ENCODE results near the gene GALNS. TPM values are rescaled to one million over a fixed set of nuclear protein-coding genes. Genes with fewer than 3 reads are reported as not detected.

Gene GALNS
- total RNA-seq, 2 donors from 2014 or later, result 24.8 to 38.7 TPM

DNA sequence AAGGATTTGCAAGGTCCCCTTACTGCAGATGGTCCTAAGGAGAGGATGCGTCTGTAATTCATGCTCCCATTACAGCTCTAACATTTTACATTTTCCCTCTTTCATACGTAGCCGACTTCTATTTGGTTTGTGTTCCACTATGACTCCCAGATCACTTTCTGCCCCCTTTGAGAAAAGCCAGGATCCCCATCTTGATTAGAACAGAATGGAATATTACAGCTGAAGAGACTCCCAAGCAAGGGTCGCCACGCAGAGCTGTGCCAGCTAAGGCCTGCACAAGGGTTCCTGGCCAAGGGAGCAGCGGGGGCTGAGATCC is 56.5 kb downstream of the GALNS start:
- Histone ChIP-seq H3K4me3 (no peak overlapping the region), H3K27ac (no peak overlapping the region), H3K9me3 (no peaks in the 10 kb centered on the region), H3K36me3 (no peaks in the 10 kb centered on the region), H3K27me3 (replicated peaks; ENCODE audit: insufficient read depth) (no peaks in the 10 kb centered on the region), H3K4me1 (ENCODE audit: control insufficient read depth in 1 of 2, low read depth in 2 of 2) (peaks cover 0 to 22% of the 10 kb centered on the region in 2 donors)
- no peak for DNase-seq (ENCODE audit: low spot score)
- no peak for ATAC-seq (ENCODE audit: insufficient number of reproducible peaks, low FRiP score, low read depth)
- TF ChIP-seq, protein P1, sequence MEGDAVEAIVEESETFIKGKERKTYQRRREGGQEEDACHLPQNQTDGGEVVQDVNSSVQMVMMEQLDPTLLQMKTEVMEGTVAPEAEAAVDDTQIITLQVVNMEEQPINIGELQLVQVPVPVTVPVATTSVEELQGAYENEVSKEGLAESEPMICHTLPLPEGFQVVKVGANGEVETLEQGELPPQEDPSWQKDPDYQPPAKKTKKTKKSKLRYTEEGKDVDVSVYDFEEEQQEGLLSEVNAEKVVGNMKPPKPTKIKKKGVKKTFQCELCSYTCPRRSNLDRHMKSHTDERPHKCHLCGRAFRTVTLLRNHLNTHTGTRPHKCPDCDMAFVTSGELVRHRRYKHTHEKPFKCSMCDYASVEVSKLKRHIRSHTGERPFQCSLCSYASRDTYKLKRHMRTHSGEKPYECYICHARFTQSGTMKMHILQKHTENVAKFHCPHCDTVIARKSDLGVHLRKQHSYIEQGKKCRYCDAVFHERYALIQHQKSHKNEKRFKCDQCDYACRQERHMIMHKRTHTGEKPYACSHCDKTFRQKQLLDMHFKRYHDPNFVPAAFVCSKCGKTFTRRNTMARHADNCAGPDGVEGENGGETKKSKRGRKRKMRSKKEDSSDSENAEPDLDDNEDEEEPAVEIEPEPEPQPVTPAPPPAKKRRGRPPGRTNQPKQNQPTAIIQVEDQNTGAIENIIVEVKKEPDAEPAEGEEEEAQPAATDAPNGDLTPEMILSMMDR (IDR thresholded peaks at IDR 0.05), result no peak

DNA sequence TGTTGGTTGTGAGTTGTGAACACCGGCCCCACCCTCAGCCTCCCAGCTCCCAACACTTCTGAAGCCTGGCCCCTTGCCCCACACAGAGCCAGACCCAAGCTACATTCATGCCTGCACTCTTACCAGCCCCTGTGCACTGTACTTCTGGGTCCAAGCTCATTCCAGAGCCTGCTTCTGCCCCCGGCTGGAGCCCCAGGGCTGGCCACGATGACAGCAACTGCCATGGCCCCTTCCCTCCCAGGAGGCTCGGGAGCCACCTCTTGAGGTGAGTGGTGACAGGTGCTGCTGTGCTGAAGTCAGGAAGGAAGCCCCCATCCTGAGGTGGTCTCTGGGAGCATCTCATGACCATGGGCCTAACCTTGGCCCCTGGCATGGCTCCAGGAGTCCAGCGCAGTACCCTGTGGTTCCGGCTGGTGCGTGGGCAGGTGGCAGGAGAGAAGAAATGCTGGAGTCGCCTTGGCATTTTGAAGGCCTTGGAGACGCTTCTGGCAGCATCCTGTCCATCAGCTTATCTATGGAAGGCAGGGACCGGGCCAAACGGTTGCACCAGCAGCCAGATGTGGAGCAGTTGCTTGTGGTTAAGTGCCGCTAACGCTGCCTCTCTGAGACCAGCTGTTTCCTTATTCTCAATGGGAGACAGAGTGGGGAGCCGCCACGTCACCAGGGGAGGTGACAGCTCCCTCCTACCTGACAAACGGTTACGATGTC is 57.0 kb downstream of the GALNS start:
- H3K4me1 ChIP-seq (ENCODE audit: control insufficient read depth in 1 of 2, low read depth in 2 of 2), result peaks cover 0 to 21% of the 10 kb centered on the region in 2 donors
- H3K27ac ChIP-seq, result no peak overlapping the region
- H3K4me3 ChIP-seq, result no peak overlapping the region
- H3K27me3 ChIP-seq (replicated peaks; ENCODE audit: insufficient read depth), result no peaks in the 10 kb centered on the region
- DNase-seq (ENCODE audit: low spot score) (no peak), ATAC-seq (ENCODE audit: insufficient number of reproducible peaks, low FRiP score, low read depth) (no peak)
- TF ChIP-seq, protein P1 (IDR thresholded peaks at IDR 0.05), result no peak
- no peaks in the 10 kb centered on the region for H3K36me3 ChIP-seq
- no peaks in the 10 kb centered on the region for H3K9me3 ChIP-seq

DNA sequence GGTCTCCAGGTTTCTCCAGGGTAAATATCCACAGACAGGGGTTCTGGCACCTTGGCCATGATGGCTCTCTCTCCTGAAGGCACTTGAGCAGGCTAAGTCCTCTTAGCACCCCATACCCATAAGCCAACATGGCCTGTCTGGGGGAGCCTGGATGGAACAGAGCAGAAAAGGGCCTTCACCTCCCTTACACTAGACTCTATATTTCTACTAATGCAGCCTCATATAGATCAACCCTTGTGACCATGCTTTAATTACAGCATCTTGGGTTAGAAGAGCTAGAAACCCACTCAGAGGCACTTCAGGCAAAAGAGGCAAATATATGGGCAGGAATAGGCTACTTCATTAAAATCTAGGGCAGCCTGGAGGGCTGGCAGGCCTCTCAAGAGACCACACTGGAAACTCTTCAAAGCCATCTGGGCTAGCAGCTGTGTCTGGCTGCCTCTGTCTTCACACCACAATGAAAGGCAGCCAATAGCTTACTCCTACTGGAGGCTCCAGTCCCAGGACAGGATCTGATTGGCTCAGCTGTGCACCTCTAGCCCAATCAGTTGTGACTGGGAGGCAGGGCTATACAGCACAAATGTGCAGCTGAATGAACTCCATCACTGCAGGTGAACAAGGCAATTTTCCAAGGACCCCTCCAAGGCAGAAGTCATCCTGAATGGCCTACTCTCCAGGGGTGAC is 57.8 kb downstream of the GALNS start:
- H3K9me3 ChIP-seq, result no peaks in the 10 kb centered on the region
- no peaks in the 10 kb centered on the region for H3K27me3 ChIP-seq (replicated peaks; ENCODE audit: insufficient read depth)
- ATAC-seq (ENCODE audit: insufficient number of reproducible peaks, low FRiP score, low read depth) (no peak), DNase-seq (ENCODE audit: low spot score) (no peak)
- H3K27ac ChIP-seq, result no peak overlapping the region
- no peaks in the 10 kb centered on the region for H3K36me3 ChIP-seq
- TF ChIP-seq, protein P1 (IDR thresholded peaks at IDR 0.05), result no peak
- peaks cover 0 to 13% of the 10 kb centered on the region in 2 donors for H3K4me1 ChIP-seq (ENCODE audit: control insufficient read depth in 1 of 2, low read depth in 2 of 2)
- H3K4me3 ChIP-seq, result no peak overlapping the region

DNA sequence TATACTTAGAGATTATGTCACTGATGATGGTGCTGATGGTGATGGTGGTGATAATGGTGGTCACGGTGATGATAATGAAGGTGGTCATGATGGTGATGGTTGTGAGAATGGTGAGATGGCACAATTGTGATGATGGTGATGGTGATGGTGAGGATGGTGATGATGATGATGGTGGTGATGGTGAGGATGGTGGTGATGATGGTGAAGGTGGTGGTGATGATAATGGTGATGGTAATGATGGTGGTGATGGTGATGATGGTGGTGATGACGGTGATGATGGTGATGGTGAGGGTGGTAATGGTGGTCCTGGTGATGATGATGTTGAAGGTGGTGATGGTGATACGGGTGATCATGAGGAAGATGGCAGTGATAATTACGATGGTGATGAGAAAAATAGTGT is 58.7 kb downstream of the GALNS start:
- no peak overlapping the region for H3K4me3 ChIP-seq
- H3K4me1 ChIP-seq (ENCODE audit: control insufficient read depth in 1 of 2, low read depth in 2 of 2), result peaks cover 0 to 11% of the 10 kb centered on the region in 2 donors
- no peaks in the 10 kb centered on the region for H3K27me3 ChIP-seq (replicated peaks; ENCODE audit: insufficient read depth)
- no peak for ATAC-seq (ENCODE audit: insufficient number of reproducible peaks, low FRiP score, low read depth)
- no peak overlapping the region for H3K27ac ChIP-seq
- TF ChIP-seq, protein P1 (IDR thresholded peaks at IDR 0.05), result no peak
- no peak for DNase-seq (ENCODE audit: low spot score)
- no peaks in the 10 kb centered on the region for H3K9me3 ChIP-seq
- H3K36me3 ChIP-seq, result no peaks in the 10 kb centered on the region

DNA sequence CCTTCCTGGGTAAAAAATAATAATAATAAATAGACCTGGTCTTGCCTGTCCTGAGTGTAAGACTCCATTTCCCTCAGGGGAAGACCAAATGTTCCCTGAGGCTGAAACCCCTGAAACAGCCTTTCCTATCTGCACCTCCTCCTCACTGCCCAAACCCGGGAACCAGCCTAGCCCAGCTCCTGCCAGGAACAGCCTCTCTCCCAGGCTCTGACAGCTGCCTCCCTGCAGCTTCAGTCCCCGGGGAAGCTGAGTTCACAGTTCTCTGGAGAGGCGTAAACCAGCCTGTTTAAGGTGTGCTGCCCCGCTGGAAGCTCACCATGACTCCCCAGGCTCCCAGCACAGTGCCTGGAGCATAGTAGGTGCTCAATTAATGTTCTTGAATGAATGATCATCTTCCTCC is 60.5 kb downstream of the GALNS start:
- ATAC-seq (ENCODE audit: insufficient number of reproducible peaks, low FRiP score, low read depth) (no peak), DNase-seq (ENCODE audit: low spot score) (no peak)
- TF ChIP-seq, protein P1 (IDR thresholded peaks at IDR 0.05), result no peak
- H3K4me1 ChIP-seq (ENCODE audit: control insufficient read depth in 1 of 2, low read depth in 2 of 2), result no peaks in the 10 kb centered on the region
- H3K4me3 ChIP-seq, result no peak overlapping the region
- no peaks in the 10 kb centered on the region for H3K36me3 ChIP-seq
- no peak overlapping the region for H3K27ac ChIP-seq
- no peaks in the 10 kb centered on the region for H3K27me3 ChIP-seq (replicated peaks; ENCODE audit: insufficient read depth)
- no peaks in the 10 kb centered on the region for H3K9me3 ChIP-seq
